Fibroblast of peridontal ligament (primary cell): ENCODE results near the gene TOGARAM1.

Source experiments
- DNase-seq: peaks from one replicate; pipeline ENCODE4 v3.0.0-alpha.2; 2010; ENCODE audit errors: extremely low read depth

TOGARAM1 gene, protein sequence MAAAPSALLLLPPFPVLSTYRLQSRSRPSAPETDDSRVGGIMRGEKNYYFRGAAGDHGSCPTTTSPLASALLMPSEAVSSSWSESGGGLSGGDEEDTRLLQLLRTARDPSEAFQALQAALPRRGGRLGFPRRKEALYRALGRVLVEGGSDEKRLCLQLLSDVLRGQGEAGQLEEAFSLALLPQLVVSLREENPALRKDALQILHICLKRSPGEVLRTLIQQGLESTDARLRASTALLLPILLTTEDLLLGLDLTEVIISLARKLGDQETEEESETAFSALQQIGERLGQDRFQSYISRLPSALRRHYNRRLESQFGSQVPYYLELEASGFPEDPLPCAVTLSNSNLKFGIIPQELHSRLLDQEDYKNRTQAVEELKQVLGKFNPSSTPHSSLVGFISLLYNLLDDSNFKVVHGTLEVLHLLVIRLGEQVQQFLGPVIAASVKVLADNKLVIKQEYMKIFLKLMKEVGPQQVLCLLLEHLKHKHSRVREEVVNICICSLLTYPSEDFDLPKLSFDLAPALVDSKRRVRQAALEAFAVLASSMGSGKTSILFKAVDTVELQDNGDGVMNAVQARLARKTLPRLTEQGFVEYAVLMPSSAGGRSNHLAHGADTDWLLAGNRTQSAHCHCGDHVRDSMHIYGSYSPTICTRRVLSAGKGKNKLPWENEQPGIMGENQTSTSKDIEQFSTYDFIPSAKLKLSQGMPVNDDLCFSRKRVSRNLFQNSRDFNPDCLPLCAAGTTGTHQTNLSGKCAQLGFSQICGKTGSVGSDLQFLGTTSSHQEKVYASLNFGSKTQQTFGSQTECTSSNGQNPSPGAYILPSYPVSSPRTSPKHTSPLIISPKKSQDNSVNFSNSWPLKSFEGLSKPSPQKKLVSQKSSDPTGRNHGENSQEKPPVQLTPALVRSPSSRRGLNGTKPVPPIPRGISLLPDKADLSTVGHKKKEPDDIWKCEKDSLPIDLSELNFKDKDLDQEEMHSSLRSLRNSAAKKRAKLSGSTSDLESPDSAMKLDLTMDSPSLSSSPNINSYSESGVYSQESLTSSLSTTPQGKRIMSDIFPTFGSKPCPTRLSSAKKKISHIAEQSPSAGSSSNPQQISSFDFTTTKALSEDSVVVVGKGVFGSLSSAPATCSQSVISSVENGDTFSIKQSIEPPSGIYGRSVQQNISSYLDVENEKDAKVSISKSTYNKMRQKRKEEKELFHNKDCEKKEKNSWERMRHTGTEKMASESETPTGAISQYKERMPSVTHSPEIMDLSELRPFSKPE (N-terminal part only)

DNA sequence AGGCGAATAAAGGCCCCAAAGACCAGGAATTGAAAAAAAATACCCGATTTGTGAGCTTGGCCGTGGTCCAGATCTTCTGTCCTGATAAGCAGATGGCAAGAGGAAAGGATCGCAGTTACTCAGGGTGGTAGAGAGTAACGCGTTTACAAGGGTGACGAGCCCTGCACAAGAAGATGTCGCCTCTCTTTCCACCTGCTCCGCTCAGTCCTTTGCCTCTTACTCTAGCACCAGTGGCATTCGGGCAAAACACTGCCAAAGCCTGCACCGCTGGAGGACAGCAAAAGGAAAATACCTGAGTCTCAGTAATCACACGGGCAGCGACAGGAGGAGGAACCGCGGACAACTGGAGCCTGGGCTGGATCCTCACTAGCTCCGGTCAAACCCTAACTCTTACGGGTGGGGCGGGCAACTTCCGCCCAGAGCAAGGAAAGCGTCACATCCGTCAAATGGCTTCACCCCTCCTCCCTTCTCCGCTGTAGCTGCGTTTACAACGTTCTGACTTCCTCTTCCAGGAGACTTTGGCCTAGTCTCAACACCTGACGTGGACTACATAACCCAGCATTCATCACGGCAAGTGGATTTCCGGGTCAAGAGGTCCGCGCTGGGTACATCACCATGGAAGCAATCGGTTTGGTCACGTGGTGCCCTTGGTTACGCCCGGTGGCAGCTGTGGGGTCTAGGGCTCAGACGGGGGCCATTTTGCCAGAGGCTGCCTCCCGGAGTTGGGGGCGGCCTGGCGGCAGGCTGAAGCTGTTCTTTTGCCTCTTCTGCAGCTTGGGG lies at the start of gene TOGARAM1, which contains the start of gene KLHL28:
Gene TOGARAM1, plus strand, starts transcription at position 637 of the 780 bp plus-strand sequence. CDS start 232 bp downstream, outside the sequence.
Gene KLHL28, minus strand, starts transcription at position 394 of the 780 bp plus-strand sequence. CDS start 16,019 bp downstream, outside the sequence.
- peak; percentile 100 for DNase-seq

- peak; percentile 60 for DNase-seq
These were observed 47.1 kb upstream of the TOGARAM1 start for GRCh38 chr14:44914849-44915248.

- no peak for DNase-seq
These were observed 33.2 kb upstream of the TOGARAM1 start for GRCh38 chr14:44928793-44929192.

DNA sequence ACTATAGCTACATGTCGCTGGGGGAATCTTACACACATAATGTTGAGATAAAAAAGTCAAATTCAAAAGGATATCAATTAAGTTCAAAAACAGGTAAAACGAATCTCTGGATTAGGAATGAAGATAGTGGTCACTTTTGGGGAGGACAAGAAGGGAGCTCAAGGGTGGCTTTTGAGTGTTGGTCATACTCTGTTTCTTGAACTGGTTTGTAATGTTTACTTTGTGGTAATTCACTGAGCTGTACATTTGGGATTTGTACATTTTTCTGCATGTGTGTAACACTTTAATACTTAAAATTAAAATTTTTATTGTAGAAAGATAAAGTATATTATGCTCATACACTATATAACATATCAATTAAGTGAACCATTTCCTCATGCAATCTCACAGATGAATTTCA lies 26.8 kb upstream of the TOGARAM1 start:
- DNase-seq, result peak; percentile 35

DNA sequence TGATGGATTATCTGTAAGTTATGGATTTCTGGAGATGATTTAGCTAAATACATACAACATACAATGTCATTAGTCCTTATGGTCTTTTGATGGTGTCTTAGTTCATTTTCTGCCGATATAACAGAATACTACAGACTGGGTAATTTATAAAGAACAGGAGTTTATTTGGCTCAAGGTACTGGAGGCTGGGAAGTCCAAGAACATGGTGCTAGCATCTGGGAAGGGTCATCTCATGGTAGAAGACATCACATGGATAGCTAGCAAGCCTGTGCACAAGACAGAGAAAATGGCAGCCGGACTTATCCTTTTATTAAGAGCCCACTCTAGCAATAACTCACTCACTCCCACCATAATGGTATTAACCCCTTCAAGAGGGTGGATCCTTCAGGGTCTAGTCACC lies 24.4 kb upstream of the TOGARAM1 start:
- DNase-seq, result no peak

DNA sequence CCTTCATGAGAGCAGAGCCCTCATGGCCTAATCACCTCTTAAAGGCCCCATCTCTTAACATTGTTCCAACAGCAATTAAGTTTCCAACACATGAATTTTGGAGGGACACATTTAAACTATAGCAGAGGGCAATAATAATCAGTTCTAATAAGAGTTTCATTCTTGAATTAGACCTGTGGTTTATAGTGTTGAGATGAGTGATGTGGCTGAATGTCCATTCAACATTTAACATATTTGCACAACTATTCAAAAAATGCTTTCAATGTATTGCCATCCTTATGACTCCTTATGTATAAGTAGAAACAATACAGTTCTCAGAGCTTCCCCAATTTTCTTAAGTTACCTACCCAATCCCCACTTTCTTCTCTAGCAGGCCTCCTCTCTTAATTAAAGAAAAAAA lies 21.8 kb upstream of the TOGARAM1 start:
- DNase-seq, result no peak

DNA sequence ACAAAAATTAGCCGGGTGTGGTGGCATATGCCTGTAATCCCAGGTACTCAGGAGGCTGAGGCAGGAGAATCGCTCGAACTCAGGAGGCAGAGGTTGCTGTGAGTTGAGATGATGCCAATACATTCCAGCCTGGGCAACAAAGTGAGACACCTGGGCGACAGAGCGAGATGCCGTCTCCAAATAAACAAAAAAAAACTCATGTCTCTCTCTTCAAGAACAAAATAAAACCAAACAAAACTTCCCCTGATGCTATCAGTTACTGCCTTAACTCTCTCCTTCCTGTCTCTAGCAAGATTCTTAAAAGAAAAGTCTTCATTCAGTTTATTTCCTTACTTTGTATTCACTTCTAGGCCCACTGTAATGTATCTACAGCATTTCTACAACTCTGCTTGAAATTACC lies 21.0 kb upstream of the TOGARAM1 start:
- DNase-seq, result no peak

DNA sequence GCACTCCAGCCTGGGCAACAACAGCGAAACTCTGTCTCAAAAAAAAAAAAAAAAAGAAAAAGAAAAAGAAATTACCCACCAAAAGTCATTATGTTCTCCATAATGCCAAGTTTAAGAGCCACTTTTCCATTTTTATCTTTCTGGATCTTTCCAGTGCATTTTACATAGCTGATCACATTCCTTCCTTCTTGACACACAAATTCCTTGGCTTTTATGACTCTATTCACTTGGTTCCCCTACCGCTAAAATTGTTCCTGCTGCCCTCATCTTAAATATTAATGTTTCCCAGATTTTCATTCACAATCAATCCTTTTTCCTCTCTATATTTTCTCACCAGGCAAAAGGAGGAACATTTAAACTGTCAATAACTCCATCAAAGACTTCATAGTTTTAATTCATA lies 20.4 kb upstream of the TOGARAM1 start:
- DNase-seq, result no peak

DNA sequence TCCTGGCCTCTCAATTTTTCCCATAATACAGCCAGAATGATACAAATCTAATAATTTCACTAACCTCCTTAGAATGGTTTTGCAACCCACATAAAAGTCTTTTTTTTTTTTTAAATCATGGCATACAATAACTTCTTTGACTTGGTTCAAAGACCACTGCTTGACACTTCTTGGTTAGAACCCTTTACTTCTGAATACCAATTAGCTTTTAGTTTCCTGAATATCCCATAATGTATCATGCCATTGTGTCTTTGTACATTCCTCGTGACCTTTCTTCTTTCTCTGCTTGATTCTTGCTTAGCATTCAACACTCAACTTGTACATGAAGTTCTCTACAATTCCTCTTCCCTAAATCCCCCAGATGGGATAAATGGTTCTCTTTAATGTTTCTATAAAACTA lies 19.6 kb upstream of the TOGARAM1 start:
- no peak for DNase-seq

DNA sequence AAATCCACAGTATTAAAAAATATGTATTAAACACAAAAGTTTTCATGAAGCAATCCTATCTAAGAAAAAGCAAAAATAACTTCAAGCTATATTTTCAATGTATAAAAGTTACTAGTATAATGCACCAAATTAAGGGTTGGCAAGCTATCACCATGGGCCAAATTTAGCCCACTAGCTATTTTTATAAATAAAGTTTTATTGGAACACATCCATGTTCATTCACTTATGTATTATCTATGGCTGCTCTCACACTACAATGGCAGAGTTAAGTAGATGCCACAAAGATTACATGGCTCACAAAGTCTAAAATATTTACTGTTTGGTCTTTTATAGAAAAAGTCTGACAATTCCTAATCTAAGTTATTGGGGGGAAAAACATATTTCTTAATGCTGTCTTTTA lies 17.9 kb upstream of the TOGARAM1 start:
- no peak for DNase-seq

GRCh38 chr14:44945264-44945663 lies 16.7 kb upstream of the TOGARAM1 start:
- peak; percentile 95 for DNase-seq

GRCh38 chr14:44951051-44951450 lies 10.9 kb upstream of the TOGARAM1 start:
- DNase-seq, result no peak

GRCh38 chr14:44952391-44953110 lies 9.4 kb upstream of the TOGARAM1 start:
- no peak for DNase-seq

GRCh38 chr14:44954750-44955149 lies 7.2 kb upstream of the TOGARAM1 start:
- DNase-seq, result no peak

- DNase-seq, result no peak
These were observed 6.5 kb upstream of the TOGARAM1 start for GRCh38 chr14:44955528-44955927.

GRCh38 chr14:44956866-44957265 lies 5.1 kb upstream of the TOGARAM1 start:
- DNase-seq, result no peak

GRCh38 chr14:44959538-44959937 lies 2.5 kb upstream of the TOGARAM1 start:
- no peak for DNase-seq

DNA sequence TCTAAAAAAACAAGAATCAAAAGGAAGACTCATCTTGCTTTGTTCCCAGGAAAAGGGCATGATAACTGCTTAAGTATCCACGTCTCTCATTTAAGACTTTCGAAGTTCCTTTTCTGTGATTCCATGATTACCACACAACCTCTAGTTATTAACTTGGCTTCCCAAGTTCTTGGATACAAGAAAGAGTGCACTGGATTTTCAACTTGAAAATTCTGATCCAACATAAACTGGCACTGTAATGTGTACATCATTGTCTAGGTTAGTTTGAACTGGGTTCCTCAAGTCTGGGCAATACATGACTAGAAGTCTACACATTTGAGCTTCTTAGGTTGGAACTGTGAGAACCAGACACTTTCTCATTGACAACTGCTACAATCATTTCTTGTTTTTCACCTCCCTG lies 1.8 kb upstream of the TOGARAM1 start:
- peak; percentile 35 for DNase-seq

- DNase-seq, result peak; percentile 30
These were observed 1.3 kb upstream of the TOGARAM1 start for GRCh38 chr14:44960646-44961045.

DNA sequence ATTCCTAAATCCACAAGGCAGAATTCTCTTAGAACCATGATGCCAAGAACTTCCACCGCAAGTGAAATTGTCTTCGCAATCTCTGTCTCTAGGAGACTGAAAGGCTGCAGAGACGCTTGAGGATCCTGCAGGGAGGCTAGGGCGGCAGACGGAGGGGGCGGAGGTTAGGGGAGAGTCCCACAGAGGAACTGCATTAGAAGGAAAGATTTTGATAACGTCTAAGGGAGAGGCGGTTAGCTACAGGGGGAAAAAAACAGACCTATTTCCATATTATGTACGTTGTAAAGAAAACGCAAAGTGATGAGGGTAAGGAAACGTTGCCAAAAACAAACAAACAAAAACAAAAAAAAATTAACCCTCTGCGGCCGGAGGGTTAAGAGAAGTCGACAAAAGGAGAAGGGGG lies 838 bp upstream of the TOGARAM1 start:
- DNase-seq, result peak; percentile 72
